ENCODE results near the gene ZC3H7A. TPM values are rescaled to one million over a fixed set of nuclear protein-coding genes. Genes with fewer than 3 reads are reported as not detected.

The ZC3H7A gene
- total and polyA plus RNA-seq, 9 donors: 37.2 to 53.6 (median 40.4) TPM

GRCh38 chr16:11740567-11740966, 56.5 kb downstream of the ZC3H7A start:
- H3K27me3 ChIP-seq (ENCODE audit: control insufficient read depth, insufficient read depth, low read length): no peaks in the 10 kb centered on the region
- H3K4me1 ChIP-seq (ENCODE audit: control insufficient read depth, insufficient read depth, low read length): peaks cover 18% of the 10 kb centered on the region
- no peaks in the 10 kb centered on the region for H3K9me3 ChIP-seq (replicated peaks; ENCODE audit: control insufficient read depth, low read depth, low read length)
- no CpG with 5 or more reads among the region's 3 CpGs for WGBS (ENCODE audit: insufficient coverage)
- no peak for DNase-seq
- peaks cover 14% of the 10 kb centered on the region for H3K36me3 ChIP-seq (ENCODE audit: control insufficient read depth, insufficient read depth, low read length)
- H3K4me3 ChIP-seq (ENCODE audit: low read length): no peak overlapping the region
- no peak overlapping the region for H3K27ac ChIP-seq (ENCODE audit: low read length)

GRCh38 chr16:11738742-11739544, 58.1 kb downstream of the ZC3H7A start:
- H3K4me3 ChIP-seq (ENCODE audit: low read length): no peak overlapping the region
- H3K4me1 ChIP-seq (ENCODE audit: control insufficient read depth, insufficient read depth, low read length): peaks cover 18% of the 10 kb centered on the region
- no peaks in the 10 kb centered on the region for H3K9me3 ChIP-seq (replicated peaks; ENCODE audit: control insufficient read depth, low read depth, low read length)
- no peak for DNase-seq
- 40% methylated on average over 1 of the region's 15 CpGs for WGBS (ENCODE audit: insufficient coverage)
- H3K27ac ChIP-seq (ENCODE audit: low read length): no peak overlapping the region
- H3K36me3 ChIP-seq (ENCODE audit: control insufficient read depth, insufficient read depth, low read length): peaks cover 23% of the 10 kb centered on the region
- H3K27me3 ChIP-seq (ENCODE audit: control insufficient read depth, insufficient read depth, low read length): no peaks in the 10 kb centered on the region

- peaks cover 13% of the 10 kb centered on the region for H3K4me1 ChIP-seq (ENCODE audit: control insufficient read depth, insufficient read depth, low read length)
- DNase-seq: no peak
- H3K27ac ChIP-seq (ENCODE audit: low read length): no peak overlapping the region
- no peaks in the 10 kb centered on the region for H3K27me3 ChIP-seq (ENCODE audit: control insufficient read depth, insufficient read depth, low read length)
- no peaks in the 10 kb centered on the region for H3K9me3 ChIP-seq (replicated peaks; ENCODE audit: control insufficient read depth, low read depth, low read length)
- no peak overlapping the region for H3K4me3 ChIP-seq (ENCODE audit: low read length)
- peaks cover 25% of the 10 kb centered on the region for H3K36me3 ChIP-seq (ENCODE audit: control insufficient read depth, insufficient read depth, low read length)
- WGBS (ENCODE audit: insufficient coverage): no CpG with 5 or more reads among the region's 8 CpGs
Measured at GRCh38 chr16:11737713-11738112, 59.3 kb downstream of the ZC3H7A start.

GRCh38 chr16:11736903-11737302, 60.2 kb downstream of the ZC3H7A start:
- Histone ChIP-seq H3K9me3 (replicated peaks; ENCODE audit: control insufficient read depth, low read depth, low read length) (no peaks in the 10 kb centered on the region), H3K36me3 (ENCODE audit: control insufficient read depth, insufficient read depth, low read length) (peaks cover 33% of the 10 kb centered on the region), H3K4me3 (ENCODE audit: low read length) (no peak overlapping the region), H3K4me1 (ENCODE audit: control insufficient read depth, insufficient read depth, low read length) (peaks cover 11% of the 10 kb centered on the region), H3K27me3 (ENCODE audit: control insufficient read depth, insufficient read depth, low read length) (no peaks in the 10 kb centered on the region), H3K27ac (ENCODE audit: low read length) (no peak overlapping the region)
- no peak for DNase-seq
- WGBS (ENCODE audit: insufficient coverage): 92% methylated on average over 4 of the region's 6 CpGs

GRCh38 chr16:11735787-11736186, 61.3 kb downstream of the ZC3H7A start:
- WGBS (ENCODE audit: insufficient coverage): 86% methylated on average over 8 of the region's 8 CpGs
- Histone ChIP-seq H3K4me3 (ENCODE audit: low read length) (no peak overlapping the region), H3K27me3 (ENCODE audit: control insufficient read depth, insufficient read depth, low read length) (no peaks in the 10 kb centered on the region), H3K9me3 (replicated peaks; ENCODE audit: control insufficient read depth, low read depth, low read length) (no peaks in the 10 kb centered on the region), H3K36me3 (ENCODE audit: control insufficient read depth, insufficient read depth, low read length) (peaks cover 37% of the 10 kb centered on the region), H3K27ac (ENCODE audit: low read length) (no peak overlapping the region), H3K4me1 (ENCODE audit: control insufficient read depth, insufficient read depth, low read length) (peaks cover 1% of the 10 kb centered on the region)
- DNase-seq: no peak

- peaks cover 41% of the 10 kb centered on the region for H3K36me3 ChIP-seq (ENCODE audit: control insufficient read depth, insufficient read depth, low read length)
- H3K4me3 ChIP-seq (ENCODE audit: low read length): no peak overlapping the region
- no peak for DNase-seq
- no peak overlapping the region for H3K27ac ChIP-seq (ENCODE audit: low read length)
- no peaks in the 10 kb centered on the region for H3K27me3 ChIP-seq (ENCODE audit: control insufficient read depth, insufficient read depth, low read length)
- 85% methylated on average over 4 of the region's 6 CpGs for WGBS (ENCODE audit: insufficient coverage)
- H3K4me1 ChIP-seq (ENCODE audit: control insufficient read depth, insufficient read depth, low read length): no peaks in the 10 kb centered on the region
- no peaks in the 10 kb centered on the region for H3K9me3 ChIP-seq (replicated peaks; ENCODE audit: control insufficient read depth, low read depth, low read length)
Measured at GRCh38 chr16:11734653-11735043, 62.4 kb downstream of the ZC3H7A start.

GRCh38 chr16:11734025-11734652, 62.9 kb downstream of the ZC3H7A start:
- no peak overlapping the region for H3K27ac ChIP-seq (ENCODE audit: low read length)
- no peak for DNase-seq
- WGBS (ENCODE audit: insufficient coverage): no CpG with 5 or more reads among the region's 3 CpGs
- no peaks in the 10 kb centered on the region for H3K4me1 ChIP-seq (ENCODE audit: control insufficient read depth, insufficient read depth, low read length)
- H3K4me3 ChIP-seq (ENCODE audit: low read length): no peak overlapping the region
- no peaks in the 10 kb centered on the region for H3K9me3 ChIP-seq (replicated peaks; ENCODE audit: control insufficient read depth, low read depth, low read length)
- H3K27me3 ChIP-seq (ENCODE audit: control insufficient read depth, insufficient read depth, low read length): no peaks in the 10 kb centered on the region
- peaks cover 42% of the 10 kb centered on the region for H3K36me3 ChIP-seq (ENCODE audit: control insufficient read depth, insufficient read depth, low read length)

- no peaks in the 10 kb centered on the region for H3K4me1 ChIP-seq (ENCODE audit: control insufficient read depth, insufficient read depth, low read length)
- H3K9me3 ChIP-seq (replicated peaks; ENCODE audit: control insufficient read depth, low read depth, low read length): no peaks in the 10 kb centered on the region
- DNase-seq: no peak
- no peak overlapping the region for H3K27ac ChIP-seq (ENCODE audit: low read length)
- no CpG with 5 or more reads among the region's 3 CpGs for WGBS (ENCODE audit: insufficient coverage)
- H3K27me3 ChIP-seq (ENCODE audit: control insufficient read depth, insufficient read depth, low read length): no peaks in the 10 kb centered on the region
- no peak overlapping the region for H3K4me3 ChIP-seq (ENCODE audit: low read length)
- peaks cover 44% of the 10 kb centered on the region for H3K36me3 ChIP-seq (ENCODE audit: control insufficient read depth, insufficient read depth, low read length)
Measured at GRCh38 chr16:11731222-11731621, 65.8 kb downstream of the ZC3H7A start.

GRCh38 chr16:11729787-11730186, 67.3 kb downstream of the ZC3H7A start:
- Histone ChIP-seq H3K27ac (ENCODE audit: low read length) (no peak overlapping the region), H3K4me1 (ENCODE audit: control insufficient read depth, insufficient read depth, low read length) (no peaks in the 10 kb centered on the region), H3K27me3 (ENCODE audit: control insufficient read depth, insufficient read depth, low read length) (no peaks in the 10 kb centered on the region), H3K36me3 (ENCODE audit: control insufficient read depth, insufficient read depth, low read length) (peaks cover 37% of the 10 kb centered on the region), H3K9me3 (replicated peaks; ENCODE audit: control insufficient read depth, low read depth, low read length) (no peaks in the 10 kb centered on the region), H3K4me3 (ENCODE audit: low read length) (no peak overlapping the region)
- WGBS (ENCODE audit: insufficient coverage): 83% methylated on average over 2 of the region's 3 CpGs
- no peak for DNase-seq

GRCh38 chr16:11727796-11728543, 69.1 kb downstream of the ZC3H7A start:
- Histone ChIP-seq H3K9me3 (replicated peaks; ENCODE audit: control insufficient read depth, low read depth, low read length) (no peaks in the 10 kb centered on the region), H3K27me3 (ENCODE audit: control insufficient read depth, insufficient read depth, low read length) (no peaks in the 10 kb centered on the region), H3K36me3 (ENCODE audit: control insufficient read depth, insufficient read depth, low read length) (peaks cover 33% of the 10 kb centered on the region), H3K27ac (ENCODE audit: low read length) (no peak overlapping the region), H3K4me1 (ENCODE audit: control insufficient read depth, insufficient read depth, low read length) (no peaks in the 10 kb centered on the region), H3K4me3 (ENCODE audit: low read length) (no peak overlapping the region)
- no peak for DNase-seq
- no CpG with 5 or more reads among the region's 4 CpGs for WGBS (ENCODE audit: insufficient coverage)
